ENCODE data around the gene FBRSL1.

The FBRSL1 gene

GRCh38 chr12:132508860-132509732 is 19.1 kb downstream of the FBRSL1 start:
- DNase-seq, result no peak

GRCh38 chr12:132510111-132510724 is 20.3 kb downstream of the FBRSL1 start:
- DNase-seq, result no peak

- DNase-seq, result no peak
These were observed 21.0 kb downstream of the FBRSL1 start for GRCh38 chr12:132510746-132511477.

DNA sequence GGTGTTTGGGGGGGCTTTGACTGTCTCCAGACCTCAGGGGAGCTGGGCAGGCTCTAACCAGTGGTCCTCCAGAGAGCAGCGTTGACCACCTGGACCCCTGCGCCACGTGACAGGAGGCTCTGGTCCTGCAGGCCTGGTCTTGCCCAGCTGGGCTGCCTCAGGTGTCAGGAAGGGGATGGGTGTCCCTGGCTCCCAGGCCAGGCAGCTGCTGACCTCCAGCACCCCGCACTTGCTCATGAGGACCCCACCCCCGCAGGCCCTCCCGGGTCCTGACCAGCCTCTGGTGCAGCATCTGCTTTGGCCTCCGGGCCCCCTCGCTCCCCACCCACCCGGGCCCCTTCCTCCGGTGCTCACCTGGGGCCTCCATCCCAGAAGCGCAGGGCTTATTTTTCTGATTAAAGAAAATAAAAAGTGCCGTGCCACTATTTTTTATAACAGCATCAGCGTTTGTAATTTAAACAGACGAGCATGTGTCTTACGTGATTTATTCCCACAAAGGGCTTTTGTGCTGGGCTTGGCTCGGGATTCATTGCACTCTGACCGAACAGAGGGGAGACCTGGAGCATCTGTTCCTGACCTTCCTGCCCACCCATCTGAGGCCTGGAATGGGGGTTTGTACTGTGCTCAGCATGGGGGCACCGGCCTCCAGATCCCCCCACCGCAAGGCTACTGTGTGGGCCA is 21.7 kb downstream of the FBRSL1 start:
- DNase-seq, result peak in 12 of 56 donors; percentile 17 to 62 (median 30)

DNA sequence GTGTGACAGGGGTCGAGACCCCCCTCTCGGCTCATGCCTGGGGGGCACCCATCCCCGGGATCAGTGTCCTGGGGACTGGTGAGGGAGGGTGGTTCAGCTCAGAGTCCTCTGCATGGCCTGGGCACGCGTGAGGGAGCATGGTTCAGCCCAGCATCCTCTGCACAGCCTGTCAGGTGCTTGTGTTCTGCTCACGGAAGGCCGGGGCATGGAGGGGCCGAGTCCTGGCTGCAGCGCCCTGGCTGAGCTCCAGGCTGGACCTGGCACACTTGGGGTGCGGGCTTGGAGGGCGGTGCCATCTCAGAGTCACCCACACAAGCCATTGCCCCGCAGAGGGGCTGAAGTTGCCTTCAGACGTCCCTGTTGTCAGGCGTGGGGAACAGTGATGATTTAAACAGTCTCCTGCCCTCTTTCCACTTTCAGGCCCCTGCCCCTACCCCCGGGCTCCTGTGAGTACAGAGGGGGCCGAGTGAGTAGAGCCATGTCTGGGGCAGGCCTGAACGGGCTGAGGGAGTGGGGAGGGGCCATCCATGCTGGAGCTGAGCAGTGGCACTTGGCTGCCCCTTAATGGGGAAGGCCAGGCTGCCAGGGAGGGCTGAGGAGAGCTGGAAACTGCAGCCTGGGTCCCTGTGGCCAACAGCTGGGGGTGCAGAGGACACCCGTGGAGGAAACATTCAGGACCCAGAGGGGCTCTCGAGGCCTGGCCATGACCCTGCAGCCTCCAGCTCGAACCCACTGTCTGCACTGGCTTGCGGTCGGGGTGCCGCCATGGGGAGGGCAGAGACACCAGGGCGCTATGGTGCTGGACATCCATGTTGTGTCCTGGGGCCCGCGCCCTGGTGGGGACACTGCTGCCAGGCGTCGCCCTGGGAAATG is 22.5 kb downstream of the FBRSL1 start:
- DNase-seq, result peak in 19 of 56 donors; percentile 15 to 62 (median 35)

GRCh38 chr12:132513070-132513398 is 23.1 kb downstream of the FBRSL1 start:
- DNase-seq, result no peak

GRCh38 chr12:132513458-132514135 is 23.6 kb downstream of the FBRSL1 start:
- DNase-seq, result no peak

GRCh38 chr12:132514216-132514820 is 24.4 kb downstream of the FBRSL1 start:
- DNase-seq, result no peak

- DNase-seq, result no peak
These were observed 24.9 kb downstream of the FBRSL1 start for GRCh38 chr12:132514838-132515237.

DNA sequence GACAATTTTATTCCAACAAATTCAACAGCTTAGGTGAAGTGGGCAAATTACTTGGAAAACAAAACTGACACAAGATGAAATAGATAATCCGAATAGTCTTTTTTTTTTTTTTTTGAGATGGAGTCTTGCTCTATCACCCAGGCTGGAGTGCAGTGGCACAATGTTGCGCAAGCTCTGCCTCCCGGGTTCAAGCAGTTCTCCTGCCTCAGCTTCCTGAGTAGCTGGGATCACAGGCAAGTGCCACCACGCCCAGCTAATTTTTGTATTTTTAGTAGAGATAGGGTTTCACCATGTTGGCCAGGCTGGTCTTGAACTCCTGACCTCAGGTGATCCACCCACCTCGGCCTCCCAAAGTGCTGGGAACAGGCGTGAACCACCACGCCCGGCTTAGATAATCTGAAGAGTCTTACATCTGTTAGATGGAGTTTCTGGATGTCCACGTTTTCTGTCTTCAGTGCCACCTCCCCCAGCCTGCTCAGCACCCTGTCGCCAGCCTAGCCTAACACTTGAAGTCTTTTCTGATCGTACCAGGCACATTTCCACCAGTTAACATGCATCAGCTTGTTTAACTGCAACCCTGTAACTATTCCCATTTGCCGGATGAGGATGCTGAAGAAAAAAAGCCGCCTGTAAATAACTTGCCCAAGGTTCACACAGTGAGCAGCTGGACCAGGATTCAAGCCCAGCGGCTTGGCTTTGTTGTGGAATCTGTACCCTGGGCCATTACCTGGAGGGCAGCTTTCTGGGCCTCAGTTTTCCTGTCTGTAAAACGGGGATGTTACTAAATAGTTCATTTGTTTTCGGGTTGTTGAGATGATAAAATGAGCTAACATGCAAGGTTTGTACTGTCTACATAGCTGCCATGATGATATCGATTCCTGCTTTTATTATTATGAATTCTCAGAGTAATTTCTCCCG is 26.4 kb downstream of the FBRSL1 start:
- no peak for DNase-seq

DNA sequence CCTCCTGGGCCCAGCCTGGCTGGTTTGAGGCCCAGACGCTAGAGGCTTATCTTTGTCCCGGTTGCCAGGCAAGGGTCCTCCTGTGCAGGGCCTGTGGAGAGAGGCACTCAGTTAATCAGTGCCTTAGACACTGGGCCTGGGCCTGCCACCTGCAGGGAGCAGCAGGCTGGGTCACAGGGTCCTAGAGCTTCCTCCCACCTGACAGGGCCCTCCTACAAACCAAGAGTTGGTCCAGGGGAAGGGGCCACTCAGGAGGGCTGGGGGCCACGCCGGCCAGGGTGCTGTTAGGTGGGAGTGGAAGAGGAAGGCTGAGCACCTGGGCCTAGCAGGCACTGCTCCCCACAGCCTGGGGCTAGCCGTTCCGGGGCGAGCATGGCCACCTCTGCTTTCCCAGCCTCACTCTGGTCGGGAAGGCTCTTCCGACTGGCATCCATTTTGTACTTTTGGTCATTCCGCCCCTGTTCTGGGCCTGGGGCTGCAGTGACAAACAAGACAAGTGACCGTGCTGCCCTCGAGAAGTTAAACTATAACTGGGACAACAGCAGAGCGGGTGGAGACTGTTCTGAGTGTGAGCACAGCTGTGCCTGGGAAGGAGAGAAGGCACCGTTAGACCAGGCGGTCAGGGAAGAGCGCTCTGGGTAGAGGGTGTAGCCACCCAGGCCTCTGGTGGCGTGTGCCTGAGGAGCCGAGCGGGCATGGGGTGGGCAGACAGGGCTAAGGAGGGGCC is 27.2 kb downstream of the FBRSL1 start:
- DNase-seq, result no peak

GRCh38 chr12:132517740-132518100 is 27.8 kb downstream of the FBRSL1 start:
- peak in 25 of 56 donors; percentile 9 to 52 (median 28) for DNase-seq

DNA sequence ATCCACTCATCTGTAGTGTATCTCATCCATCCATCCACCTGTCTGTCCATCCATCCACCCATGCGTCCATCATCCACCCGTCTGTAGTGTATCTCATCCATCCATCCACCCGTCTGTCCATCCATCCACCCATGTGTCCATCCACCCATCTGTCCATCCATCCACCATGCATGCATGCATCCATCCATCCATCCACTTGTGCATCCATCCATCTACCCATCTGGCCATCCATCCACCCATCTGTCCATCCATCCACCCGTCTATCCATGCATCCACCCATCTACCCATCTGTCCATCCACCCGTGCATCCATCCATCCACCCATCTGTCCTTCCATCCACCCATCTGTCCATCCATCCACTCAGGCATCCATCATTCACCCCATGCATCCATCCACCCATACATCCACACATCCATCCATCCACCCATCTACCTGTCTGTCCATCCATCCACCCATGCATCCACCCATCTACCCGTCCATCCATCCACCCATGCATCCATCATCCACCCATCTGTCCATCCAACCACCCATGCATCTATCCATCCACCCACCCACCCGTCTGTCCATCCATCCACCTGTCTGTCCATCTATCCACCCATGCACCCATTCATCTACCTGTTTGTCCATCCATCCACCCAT is 28.5 kb downstream of the FBRSL1 start:
- DNase-seq, result no peak

- DNase-seq, result no peak
These were observed 30.7 kb downstream of the FBRSL1 start for GRCh38 chr12:132520421-132521199.

DNA sequence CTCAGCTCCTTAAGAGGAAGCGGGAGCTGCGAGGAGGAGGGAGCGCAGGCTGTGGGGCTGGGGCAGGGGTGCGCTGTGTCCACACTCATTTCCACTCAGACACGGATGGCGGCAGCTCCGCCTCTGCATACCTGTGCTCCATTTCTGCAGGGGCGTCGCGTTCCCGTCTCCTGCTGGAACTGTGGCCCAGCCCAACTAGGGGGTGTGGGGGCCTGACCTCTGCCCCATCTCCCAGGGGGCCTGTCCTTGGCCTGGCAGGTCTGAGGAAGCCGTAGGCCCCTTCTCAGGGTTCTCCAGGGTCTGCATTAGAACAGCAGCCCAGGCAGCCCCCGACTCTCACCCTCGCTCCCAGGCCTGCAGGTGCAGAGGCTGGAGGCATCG is 31.2 kb downstream of the FBRSL1 start:
- DNase-seq, result no peak

- DNase-seq, result no peak
These were observed 31.9 kb downstream of the FBRSL1 start for GRCh38 chr12:132521712-132522292.
